NCI-H2029 (cell line): ENCODE measurements around the gene TRPV6.

ENCODE experiments used
- DNase-seq: peaks from one replicate; lab custom pipeline; 2025; lab: John Stamatoyannopoulos, UW

TRPV6 gene

GRCh38 chr7:142885311-142886230 is at the start of gene TRPV6:
Gene TRPV6 (minus strand): TSS chr7:142885745.
- no peak for DNase-seq

DNA sequence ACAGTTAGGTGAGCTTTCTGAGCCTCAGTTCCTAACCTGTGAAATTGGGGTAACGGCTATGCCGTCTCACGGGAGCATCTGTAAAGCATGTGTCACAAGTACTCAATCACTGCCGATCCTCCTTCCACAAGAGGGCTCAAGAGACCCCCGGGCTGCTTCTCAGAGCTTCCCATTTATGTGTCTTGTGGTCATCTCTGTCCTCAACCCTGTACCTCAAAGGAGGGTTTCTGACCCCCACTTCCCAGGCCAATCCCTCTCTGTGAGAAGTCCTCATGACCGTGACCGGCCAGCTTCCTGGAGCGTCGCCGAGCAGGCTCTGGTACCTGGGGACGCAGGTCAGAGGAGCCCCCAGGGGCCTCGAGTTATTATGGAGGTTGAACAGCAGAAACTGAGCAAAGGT is 48.5 kb upstream of the TRPV6 start:
- DNase-seq = no peak

- no peak for DNase-seq
Measured at GRCh38 chr7:142933624-142934023, 48.1 kb upstream of the TRPV6 start, which contains the start of gene TRPV5. Gene TRPV5 (minus strand): TSS chr7:142933746. CDS start chr7:142933459, 287 bp downstream.

- DNase-seq = no peak
Measured at GRCh38 chr7:142933092-142933475, 47.5 kb upstream of the TRPV6 start.

DNA sequence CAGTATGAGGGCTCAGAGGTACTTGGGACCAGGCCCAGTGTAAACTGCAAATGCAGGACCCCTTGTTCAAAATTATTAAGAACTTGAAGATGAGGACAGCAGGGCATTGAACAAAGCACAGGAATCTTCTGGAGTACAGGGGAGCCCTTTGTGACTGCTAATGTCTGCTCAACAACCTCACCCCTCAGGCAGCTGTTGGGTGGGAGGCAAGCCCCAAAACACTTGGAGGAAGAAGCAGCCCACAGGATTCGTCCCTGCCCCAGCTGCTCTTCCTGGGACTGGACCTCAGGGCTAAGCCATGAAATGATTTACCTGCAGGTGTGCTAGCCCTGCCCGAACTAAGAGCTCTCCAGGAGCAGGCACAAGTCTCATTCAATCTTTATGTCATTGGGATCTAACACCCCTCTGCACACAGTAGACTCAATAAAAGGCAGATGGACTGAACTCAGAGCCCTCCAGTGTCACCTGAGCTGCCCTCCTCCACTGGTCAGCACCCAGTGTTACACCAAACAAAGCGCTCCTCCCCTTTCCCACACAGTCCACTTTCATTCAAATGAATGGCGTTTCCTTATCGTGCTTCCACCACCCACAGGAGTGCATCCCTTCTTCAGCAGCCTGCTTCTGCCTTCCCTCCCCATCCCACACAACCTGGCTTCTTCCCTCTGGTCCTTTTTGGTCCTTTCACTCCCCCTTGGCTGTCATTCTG is 47.0 kb upstream of the TRPV6 start:
- DNase-seq = no peak

- no peak for DNase-seq
Measured at GRCh38 chr7:142930126-142930730, 44.7 kb upstream of the TRPV6 start.

- DNase-seq = no peak
Measured at GRCh38 chr7:142927949-142928348, 42.4 kb upstream of the TRPV6 start.

GRCh38 chr7:142927085-142927745 is 41.7 kb upstream of the TRPV6 start:
- no peak for DNase-seq

DNA sequence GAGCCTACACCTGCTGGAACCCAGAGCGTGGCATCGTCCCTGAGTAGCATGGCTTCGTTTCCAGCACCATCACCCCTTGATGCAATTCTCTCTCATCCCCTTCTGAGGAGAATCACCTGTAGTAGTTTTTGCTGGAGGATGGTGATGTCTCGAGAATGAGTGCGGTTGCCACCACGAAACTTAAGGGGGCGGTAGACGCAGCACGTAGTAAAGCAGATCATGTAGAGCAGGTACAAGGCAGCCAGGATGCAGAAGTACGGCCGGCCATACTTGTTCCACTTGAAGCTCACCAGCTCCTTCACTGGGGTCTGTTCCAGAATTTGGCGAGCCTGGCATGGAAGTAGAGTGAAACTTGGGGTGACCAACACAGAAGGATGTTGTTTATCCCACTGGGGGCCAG is 39.9 kb upstream of the TRPV6 start:
- DNase-seq = no peak

DNA sequence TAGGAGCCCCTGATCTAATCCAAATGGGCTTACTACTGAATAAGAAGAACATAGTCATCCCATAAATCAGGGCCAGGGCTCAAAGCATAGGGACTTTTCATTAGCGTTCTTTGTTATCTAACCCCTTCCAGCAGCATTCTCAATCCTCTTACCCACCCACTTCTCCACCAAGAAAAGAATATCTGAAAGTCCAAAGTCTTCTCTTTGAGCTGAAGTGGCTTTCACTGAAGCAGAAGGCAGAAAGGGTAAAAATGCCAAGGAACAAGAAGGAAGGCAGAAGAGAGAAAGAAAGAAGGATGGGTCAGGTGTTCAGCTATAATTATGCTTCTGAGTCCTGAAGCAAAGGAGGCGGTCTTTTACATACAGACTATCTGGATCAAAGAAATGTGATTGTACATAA is 37.8 kb upstream of the TRPV6 start:
- DNase-seq = no peak

DNA sequence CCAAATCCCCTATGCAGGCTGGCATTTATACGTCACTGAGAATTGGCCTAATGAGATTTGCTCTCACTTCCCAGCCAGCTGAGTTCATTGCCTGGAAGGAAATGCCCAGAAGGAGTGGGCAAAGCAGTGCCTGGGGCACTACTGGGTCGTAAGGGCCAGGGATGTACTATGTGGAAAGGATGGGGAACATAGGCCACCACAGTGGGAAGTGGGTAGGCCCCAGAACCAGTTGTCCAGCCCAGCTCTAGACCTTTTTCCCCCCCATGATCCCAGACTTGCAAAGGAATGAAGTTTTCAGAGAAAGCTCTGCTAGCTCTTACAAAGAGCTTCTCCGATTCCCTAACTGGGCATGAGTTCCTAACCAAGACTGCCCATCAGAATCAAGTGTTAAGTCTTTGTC is 34.1 kb upstream of the TRPV6 start:
- no peak for DNase-seq

DNA sequence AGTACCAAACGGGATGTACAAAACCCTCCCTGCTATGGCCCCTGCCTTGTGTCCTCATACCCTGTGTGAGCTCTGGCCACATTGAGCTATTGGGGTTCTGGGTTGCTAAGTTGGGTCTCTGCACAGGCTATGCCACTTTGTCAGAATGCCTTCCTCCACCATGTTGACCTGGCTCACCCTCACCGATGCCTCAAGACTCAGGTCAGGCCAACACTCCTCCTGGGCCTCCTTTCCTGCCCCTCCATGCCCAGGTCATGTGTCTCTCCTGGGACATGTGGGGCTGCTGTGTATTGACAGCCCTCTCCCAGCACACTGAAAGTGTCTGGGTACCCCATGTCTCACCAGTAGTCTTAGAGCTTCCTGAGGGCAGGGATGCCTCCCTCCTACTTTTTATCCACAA is 33.4 kb upstream of the TRPV6 start:
- no peak for DNase-seq

GRCh38 chr7:142917447-142917846 is 31.9 kb upstream of the TRPV6 start:
- no peak for DNase-seq

GRCh38 chr7:142916508-142916907 is 31.0 kb upstream of the TRPV6 start:
- DNase-seq = no peak

GRCh38 chr7:142915315-142915714 is 29.8 kb upstream of the TRPV6 start:
- no peak for DNase-seq

DNA sequence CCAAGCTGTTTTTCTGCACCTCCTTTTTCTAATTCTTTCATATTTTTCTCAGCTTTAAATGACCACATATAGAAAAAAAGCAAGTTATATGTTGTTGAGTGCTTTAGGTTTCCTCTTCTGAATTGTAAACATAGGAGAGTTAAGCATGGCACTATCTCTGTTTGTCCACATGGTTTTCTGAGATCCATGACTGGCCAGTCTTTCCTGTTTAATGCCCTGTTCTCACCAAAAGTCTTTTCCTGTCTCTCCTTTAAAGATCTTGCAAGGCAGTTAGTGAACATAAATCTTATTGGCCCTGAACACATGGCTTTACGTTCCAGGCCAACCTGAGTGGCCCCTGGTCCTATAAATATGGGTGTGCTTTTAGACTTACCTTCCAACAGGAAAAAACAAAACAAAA is 28.6 kb upstream of the TRPV6 start:
- no peak for DNase-seq

GRCh38 chr7:142913566-142913965 is 28.0 kb upstream of the TRPV6 start:
- DNase-seq = no peak

DNA sequence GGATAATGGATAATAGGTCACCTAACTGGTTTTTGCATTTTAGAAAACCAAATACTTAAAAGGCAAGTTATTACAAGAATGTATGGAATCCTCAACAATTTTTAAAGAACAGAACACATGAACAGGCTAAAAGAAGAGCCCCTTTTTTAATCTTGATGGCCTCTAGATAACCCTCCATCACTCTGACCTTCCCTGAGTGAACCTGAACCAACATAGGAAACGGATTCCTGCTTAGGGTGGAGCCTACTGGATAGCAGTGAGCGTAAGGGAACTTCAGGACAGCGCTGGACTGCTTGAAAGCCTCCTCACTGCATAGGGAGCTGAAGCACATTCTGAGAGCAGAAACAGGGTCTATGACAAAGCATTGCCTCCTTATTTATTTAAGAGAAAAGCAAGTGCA is 27.5 kb upstream of the TRPV6 start:
- DNase-seq = no peak

GRCh38 chr7:142910481-142910880 is 24.9 kb upstream of the TRPV6 start:
- DNase-seq = no peak

- no peak for DNase-seq
Measured at GRCh38 chr7:142910031-142910433, 24.5 kb upstream of the TRPV6 start.

DNA sequence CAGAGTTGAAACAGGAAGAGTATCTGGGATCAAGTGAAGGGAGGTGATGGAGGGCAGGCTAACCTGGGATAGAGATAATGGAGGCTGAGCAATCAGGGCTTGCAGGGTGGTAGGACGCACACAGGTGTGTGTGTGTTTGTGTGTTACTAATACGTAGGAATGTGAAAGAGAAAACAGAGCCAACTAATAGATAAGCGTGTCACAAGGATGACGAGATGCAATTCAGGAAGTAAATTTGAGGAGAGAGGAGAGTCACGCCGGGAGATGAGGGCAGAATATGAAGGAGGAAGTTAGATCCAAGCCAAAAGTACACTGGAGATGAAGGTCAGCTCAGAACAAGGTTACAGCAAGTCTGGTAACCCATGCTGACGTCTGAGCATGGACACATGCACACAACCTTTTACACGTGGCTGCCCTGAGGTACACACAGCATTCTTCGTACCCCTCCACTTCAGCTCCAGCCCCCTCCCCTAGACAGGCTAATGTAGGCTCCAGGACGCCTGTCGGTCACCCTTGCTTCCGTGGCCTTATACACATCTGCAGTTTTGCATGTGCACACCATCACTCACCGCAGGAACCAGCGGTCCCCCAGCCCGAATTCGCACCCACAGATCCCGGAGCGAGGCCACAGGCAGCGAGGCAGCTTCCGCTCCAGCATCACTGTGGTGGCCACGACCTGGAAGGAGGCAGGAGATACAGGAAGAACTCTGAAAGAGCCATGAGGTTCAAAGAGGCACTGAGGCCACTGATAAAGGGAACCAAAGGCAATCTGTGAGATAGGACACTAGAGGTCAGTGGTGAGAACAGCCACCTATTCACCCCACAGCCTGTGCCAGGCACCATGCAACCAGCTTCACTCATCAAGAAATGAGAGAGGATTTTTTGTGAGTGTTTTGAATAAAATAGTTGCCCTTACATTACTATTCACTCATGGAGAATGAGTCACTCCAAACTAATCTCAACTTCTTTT is 23.7 kb upstream of the TRPV6 start:
- DNase-seq = no peak
